DMS79 treated with DMSO at 0.1 percent for 48 hours (cell line): ENCODE data around the gene WWC1.
"Not testable (repeated sequence)": the region's sequence is repeated elsewhere in the genome, so short reads cannot be mapped to it uniquely, and the experiment has no call there.

ENCODE experiments used
- DNase-seq: peaks from one replicate; lab custom pipeline; 2025; lab: John Stamatoyannopoulos, UW

WWC1 gene

DNA sequence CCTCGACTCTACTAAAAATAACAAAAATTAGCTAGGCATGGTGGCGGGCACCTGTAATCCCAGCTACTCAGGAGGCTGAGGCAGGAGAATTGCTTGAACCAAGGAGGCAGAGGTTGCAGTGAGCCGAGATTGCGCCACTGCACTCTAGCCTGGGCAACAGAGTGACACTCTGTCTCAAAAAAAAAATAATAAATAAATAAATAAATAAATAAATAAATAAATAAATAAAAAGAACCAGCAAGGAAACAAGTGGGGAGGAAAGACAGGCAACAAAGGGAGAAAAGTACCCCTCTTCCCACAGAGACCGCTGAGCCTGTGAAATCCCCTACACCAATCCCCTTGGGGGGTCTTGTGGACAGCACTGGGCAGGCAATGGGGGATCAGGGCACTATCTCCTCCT, 4.6 kb upstream of the WWC1 start:
- not testable (repeated sequence) for DNase-seq

DNA sequence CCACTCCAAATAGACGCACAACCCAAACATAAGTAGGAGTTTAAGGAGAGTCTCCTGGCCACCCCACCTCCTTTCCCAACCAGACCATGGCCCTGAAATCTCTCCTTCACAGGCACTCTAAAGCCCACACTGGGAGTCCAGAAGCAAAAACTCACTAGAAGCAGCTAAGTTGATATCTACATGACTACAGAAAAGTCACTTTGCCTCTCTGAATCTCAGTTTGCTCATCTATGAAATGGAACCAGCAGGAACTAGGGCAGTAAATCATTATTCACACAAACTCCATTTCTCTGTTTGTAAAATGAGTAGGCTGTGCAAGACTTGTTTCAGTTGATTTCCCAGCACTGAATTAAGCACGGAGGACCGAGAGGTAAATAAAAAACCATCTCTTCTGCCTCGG, 4.1 kb upstream of the WWC1 start:
- DNase-seq, result no peak

DNA sequence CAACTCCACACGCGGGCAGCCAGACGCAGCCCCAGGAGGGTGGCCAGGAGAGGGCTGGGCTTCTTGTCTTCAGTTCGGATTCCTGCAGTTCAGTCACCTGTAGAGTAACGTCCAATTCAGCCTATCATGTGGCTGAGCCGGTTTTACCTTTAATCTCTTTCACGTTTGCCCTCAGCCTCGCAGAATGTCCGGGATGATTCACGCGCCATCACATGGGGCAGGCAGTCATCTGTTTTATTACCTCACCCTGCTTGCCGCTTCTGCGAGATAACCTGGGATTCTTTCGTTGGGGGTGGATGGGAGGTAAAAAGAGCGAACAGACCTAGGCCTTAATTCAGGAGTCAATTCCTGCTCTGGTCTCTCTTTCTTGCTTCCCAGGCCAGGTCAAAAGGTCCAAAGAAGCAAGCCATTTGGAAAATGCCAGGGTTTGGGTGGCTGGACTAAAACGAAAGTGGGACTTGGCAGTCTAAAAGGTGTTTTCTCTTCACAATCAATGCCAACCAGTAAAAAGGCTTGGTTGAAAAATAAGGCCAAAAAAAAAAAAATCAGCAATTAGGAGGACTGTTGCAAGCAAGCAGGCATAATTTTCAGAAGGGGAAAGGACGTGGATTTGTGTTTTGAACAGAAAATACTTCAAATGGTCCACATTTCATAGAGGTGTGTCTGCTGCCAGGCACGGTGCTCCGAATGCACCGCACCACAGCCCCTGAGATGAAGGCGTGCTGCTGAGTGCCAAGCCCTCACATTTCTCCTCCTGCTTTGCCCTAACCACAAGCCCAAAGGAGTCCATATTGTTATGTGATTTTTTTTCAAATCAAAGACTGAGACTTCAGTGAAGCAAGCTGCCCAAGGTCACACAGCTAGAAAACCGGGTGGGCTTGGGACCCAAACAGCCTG, 2.8 kb upstream of the WWC1 start:
- no peak for DNase-seq

DNA sequence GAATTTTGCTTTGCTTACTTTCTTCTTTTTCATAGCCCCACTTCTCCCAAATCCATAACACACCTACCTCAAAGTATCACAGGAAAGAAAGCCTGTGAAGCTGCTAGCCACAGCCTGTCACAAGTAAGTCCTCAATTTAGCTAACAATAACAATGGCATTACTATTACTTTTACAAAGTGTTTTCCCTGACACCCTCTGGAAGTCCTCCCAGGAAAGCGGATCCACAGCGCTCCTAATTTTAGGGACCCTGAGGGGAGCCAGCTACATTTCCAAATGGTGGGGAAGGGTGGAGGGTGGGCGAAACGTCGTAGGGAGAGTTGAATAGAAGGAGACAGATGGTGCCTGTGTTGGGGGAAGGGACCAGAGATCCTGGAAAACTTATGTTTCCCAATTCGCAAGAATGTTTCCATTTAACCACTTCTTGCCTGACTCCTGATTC, 523 bp upstream of the WWC1 start:
- DNase-seq, result no peak

DNA sequence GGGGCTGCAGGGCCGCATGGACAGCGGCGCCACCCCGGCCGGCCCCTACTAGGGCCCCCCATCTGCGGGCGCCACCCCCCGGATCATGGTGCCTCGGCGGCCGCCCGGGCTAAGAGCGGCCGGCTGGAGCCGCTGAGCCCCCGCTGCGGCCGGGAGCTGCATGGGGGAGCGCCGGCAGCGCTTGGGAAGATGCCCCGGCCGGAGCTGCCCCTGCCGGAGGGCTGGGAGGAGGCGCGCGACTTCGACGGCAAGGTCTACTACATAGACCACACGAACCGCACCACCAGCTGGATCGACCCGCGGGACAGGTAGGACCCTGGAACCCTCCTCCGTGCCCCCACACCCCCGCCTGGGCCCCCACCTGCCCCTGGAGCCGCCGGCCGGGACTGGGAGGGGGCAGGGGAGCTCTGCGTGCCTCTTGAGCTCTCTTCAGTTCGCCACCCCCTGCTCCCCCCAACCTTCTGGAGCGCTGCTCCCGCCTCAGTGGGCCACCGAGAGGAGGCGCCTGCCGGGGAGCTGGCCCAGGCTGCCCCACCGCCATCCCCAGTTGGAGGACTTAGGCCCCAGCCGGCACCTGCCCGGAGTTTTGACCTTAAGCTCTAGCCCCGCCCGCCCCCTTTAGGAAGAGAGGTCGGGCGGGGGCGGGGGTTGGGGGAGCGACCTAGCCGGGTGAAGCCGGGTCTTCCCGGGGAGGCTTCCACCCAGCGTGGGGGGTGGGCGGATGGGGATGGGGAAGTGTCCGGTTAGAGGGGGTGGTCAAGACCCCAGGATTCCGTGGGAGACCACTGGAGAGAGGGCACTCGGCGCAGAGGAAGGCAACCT, 730 bp downstream of the WWC1 start:
- DNase-seq, result no peak

DNA sequence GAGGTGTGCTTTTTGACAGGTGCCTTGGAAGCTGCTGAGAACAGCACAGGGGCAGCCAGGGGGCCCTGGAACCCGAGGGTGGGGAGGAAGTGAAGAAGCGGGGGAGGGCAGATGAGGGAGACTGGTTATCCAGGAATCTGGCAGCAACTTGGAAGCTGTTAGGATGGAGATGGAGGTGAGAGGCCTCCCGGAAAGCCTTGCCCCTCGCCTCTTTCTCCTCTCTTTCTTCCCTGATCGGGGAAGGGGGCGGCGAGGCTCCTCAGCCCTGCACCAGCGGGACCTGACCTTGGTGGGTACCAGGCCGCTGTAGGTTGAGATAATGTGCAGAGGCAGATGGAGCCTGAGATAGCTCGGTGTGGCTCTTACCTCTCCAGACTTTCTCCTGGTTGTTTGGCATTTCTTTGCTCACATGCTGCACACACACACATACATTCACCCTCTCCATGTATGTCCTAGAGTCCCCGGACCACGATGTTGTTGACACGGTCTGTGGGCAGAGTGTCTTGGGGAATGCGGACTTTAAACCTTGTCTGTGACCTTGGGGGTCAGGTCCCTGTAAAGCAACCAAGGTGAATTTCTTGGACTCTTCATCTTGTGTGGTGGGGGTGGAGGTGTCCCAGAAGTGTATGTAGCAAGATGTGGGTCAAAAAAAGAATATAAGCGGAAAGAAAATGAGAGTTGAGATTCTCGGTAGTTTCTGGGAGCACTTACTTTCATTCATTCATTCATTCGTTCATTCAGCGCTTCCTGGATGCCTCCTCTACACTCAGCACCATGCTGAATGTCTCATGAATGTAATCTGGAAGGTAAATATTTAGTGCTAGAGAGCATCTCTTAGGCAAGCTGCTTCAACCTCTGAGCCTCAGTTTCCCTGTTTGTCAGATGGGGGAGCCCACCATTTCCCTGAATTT, 1.6 kb downstream of the WWC1 start:
- no peak for DNase-seq

DNA sequence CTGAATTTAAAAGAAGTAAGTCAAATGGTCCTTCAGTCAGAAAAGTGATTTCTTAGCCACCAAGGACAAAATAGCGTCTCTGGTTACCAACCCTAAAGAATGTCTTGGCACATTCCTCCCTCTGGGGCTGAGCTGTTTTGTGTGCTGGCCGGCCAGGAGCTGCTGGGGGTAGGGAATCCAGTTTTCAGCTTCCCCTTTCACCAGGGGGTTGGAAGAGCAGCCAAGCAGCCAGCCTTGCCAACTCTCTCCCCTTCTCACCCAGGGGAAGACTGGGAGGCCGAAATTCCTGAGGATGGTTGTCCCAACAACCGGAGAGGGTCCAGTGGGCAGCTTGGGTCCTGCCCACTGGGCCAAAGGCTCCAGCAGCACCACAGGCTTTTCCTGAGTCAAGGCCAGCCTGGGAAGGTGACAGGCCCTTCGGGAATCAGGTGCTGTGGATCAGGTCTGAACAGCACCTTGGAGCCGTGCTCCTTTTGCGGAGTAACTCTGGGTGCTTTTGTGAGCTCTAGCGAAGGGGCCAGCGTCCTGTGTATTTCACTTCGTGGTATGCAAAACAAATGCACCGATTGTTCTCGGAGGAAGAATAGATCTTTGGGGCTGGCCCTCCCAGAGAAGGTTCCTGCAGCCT, 4.2 kb downstream of the WWC1 start:
- no peak for DNase-seq

DNA sequence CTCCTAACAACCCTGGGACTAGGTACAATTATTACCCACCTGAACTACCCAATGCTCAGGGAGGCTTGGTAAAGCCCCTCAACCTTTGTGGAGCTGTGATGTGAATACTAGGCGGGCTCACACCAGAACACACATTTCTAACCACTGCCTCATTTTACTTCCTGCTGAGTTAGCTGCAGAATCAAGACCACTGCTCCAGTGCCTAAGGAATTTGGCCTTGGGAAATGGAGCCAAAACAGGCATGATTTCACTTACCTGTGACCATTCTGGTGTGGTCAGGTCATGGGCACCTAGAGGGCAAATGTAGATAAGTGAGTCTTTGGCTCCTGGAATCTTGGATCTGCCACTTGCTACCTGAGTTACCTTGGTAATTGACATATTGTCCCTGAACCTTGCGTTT, 5.2 kb downstream of the WWC1 start:
- no peak for DNase-seq

DNA sequence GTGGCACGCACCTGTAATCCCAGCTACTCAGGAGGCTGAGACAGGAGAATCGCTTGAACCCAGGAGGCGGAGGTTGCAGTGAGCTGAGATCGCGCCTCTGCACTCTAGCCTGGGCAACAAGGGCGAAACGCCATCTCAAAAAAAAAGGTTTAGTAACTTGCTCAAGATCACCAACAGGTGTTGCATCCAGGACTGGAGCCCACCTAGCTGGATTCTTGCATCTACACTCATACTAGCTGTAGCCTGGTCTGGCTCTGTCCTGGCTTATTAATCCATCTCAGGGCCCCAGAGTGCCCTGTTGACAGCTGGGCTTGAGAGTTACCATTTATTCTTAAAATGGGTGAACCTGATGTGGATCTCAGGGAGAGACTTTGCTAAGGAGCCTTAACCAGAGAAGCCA, 7.5 kb downstream of the WWC1 start:
- DNase-seq, result no peak

DNA sequence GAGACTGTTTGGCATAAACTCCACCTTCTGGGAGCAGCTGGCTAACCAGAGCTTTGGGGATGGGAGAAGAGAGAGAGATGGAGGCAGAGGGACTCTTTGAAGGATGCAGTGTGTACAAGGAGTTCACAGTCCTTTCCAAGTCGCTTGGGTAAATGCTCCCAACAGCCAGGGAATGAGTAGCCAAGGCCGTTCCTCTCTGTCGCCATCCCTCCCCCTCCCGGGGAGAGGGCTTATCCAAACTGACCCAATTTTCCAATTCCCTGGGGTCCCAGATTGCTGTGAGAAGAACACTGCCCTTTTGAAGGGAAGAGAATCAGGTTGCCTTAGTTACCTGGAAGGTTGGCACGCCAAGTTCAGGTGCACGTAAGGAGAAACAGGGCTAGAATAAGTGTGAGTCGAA, 7.9 kb downstream of the WWC1 start:
- DNase-seq, result no peak

DNA sequence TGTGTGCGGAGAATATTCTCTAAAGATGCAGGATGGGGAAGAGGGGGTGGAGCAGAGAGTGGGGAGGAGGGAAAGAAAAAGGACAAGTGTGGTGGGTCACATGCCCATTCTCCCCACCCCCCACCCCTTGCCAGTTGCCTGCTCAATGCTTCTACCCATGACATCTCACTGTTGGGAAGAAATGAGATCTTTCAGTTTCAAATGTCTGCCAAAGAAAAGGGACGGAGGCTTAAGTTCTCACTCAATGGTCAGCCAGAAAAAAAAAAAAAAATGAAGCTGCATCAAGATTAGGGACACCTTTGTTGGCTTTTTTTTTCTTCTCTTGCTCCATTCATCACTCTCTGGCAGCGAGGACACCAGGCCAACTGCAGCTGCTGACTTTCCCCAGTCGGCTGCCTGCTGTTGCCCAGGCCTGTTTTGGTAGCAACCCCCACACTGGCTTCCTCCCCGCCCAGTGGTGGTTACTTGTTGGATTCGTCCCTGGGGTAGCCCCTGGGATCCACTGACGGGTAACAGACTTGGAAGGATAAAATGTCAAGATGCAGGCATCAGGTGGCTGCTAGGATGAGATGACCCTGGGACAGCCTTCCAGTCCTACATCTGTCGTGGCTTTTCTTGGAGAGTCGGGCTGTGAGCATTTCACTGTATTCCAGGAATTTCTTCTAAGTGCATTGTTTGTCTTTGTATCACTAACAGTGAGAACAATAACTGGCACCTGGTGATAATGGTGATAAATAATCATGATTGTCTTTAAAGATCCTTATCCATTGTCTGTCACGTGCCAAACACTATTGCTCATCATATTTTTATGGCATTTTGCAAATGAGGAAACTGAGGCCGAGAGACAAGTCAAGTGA, 9.1 kb downstream of the WWC1 start:
- no peak for DNase-seq

DNA sequence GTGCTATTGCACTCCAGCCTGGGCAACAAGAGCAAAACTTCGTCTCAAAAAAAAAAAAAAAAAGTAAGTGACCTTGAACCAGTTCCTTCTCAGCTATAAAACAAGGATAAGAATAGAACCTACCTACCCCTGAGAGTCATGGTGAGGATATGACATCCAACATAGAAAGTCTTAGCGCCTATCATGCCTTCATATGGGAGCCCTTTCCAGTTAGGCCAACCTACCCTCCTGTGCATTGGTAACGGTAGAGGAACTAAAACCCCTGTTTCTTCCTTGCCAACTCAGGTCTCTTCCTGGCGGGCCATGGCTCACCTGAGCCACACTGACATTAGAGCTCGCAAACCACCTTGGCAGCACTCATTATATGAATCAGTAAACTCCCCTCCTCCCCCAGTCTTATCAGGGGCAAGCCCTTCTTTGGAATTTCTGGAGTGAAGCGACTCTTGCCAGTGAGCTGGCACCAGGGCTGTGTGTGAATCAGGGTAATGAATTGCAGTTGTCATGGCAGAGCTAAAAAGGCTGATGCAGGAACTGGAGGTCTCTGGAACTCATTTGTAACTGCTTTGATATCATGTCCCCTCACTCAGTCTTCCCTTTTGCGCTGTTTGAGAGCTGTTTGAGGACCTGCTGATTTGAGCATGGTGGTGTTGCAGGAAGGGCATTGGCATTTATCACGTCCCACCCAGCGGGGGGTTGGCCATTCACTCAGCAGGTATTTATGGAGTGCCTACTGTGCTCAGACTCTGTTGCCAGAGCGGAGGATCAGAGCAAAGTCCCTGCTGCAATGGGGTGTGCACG, 10.3 kb downstream of the WWC1 start:
- DNase-seq, result no peak

DNA sequence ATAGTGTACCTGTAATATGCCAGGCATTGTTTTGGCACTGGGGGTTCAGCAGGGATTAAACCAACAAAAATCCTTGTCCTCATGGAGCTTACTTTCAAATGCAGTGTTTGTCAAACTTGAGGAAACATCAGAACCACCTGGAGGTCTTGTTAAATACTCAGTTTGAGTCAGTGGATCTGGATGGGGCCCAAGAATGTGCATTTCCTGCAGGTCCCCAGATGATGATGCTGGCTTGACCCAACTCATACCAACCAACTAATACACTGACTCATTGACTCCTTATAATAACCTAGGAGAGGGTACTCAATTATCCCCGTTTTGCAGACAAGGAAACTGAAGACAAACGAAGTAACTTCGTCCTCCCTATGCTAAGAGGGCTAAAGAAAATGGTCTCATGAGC, 11.3 kb downstream of the WWC1 start:
- DNase-seq, result no peak

DNA sequence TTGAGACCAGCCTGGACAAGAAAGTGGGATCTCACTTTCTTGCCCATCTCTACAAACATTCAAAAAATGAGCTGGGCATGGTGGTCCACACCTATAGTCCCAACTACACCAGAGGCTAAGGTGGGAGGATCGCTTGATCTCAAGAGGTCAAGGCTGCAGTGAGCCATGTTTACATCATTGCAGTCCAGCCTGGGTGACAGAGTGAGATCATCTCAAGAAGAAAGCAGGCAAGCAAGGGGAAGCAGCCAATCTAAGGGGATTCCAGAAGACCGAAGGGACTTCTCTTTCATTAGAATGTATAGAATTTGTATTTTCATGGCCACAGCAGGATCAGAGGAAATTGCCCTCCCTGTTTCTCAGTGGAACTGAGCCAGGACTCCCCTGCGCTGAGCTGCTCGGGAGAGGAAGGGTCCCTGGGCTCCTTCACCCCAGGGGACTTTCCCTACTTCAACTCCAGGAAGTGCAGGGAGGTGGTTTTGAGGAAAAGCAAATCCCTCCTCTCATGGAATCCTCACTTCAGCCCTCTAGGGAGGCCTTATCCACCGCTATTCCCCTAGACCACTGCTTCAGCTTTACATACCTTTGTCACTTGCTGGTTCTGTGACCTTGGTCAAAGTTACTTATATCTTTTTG, 12.1 kb downstream of the WWC1 start:
- no peak for DNase-seq

DNA sequence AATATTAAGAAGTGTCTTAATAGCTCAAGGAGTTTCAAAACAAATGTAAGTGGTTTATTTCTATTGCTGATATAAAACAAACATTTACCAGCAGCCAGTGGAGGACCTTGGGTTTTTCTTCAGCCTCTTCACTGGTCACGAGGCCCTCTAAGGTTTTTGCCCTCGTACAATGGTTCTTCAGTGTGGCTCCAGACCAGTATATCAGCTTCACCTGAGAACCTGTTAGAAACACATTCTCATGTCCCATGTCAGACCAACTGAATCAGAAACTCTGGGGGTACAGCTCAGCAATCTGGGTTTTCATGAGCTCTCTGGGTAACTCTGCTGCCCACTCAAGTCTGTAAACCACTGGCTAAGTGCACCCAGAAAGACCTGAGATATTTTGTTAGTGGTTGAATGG, 12.9 kb downstream of the WWC1 start:
- peak; percentile 52 for DNase-seq

DNA sequence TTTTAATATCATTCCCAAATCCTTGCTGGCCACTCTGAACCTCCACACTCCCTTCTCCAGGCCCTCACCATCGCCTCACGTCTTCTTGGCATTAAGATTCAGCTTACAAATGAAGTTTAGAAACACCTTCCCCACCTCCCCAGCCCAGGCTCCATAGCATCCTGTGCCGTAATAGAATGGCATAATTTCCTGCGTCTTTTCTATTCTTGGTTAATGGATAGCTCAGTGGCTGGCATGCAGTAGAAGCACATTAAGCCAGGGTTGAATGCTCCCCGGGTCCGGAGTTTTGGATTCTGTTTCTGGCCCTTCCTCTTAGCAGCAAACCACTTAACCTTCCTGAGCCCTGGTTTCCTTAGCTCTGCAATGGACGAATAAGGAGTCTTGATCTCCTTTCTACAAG, 13.8 kb downstream of the WWC1 start:
- no peak for DNase-seq

DNA sequence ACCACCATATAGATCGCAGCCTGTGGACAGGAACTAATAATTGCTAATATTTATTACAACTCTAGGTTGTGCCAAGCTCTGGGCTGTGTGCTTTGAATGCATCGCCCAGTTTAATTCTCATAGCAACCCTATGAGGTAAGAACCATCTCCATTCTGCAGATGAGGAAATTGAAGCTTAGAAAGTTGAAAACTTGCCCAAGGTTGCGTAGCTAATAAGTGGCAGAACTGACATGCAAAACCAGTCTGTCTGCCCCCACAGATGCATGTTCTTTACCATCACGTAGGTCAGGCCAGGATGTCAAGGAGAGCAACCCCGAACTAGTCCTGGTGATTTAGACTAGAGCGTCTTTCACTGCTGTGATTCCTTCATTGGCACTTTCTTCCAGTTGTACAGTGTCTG, 15.6 kb downstream of the WWC1 start:
- no peak for DNase-seq

DNA sequence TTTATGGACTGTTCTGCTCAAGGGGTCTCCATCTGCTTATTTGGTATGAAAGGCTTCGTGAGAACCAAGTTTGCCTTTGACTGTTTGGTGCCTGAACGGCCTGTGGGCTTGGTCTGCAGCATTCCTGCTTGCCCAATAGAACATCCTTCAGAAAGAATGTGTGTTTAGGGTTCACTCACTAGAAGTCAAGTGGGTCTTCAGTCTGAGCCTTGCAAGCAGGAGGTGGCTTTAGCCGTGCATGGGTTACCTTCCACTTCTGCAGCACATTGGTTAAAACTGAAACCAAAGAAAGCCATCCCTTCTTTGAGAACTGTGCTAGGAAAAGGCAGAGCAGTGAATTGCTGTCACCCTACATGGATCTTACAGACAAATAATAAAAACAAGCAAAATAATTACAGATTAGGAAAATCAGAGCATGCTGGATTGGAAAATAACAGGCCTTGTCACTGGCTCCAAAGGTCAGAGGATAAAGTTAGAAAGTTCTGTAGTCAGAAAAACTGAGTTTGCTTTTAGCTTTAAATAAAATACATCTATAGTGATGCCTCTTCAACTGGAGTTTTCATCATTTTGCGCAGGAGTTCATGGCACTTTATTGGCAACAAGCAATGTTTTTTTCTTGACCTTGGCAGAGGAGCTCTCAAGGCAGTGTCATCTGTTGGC, 16.6 kb downstream of the WWC1 start:
- peak; percentile 8 for DNase-seq
